K562 (cell line): Measurements from ENCODE around the gene SORCS2. TPM values are rescaled to one million over a fixed set of nuclear protein-coding genes. Genes with fewer than 3 reads are reported as not detected.

Experiments
- ATAC-seq: fragments of 200-7000 bp; cut with Tn5 transposase; 3 replicates; pipeline ENCODE4 v1.9.1; 2020; ENCODE audit warnings: moderate library complexity
- BruUV-seq: library from RNA; stranded (reverse); fragments of 400-500 nt; replicated peaks from 2 replicates; lab custom pipeline; 2021; lab: Mats Ljungman, UMichigan
- CTCF ChIA-PET: fragments of 300-600 bp; formaldehyde crosslinking; extraction: SDS; loops from one replicate; lab custom pipeline; 2021; ENCODE audit warnings: low intra/inter-chr PET ratio; lab: Yijun Ruan, JAX
- POLR2A ChIA-PET: fragments of 300-600, 350-650 bp; sonication (Branson Sonifier 250); formaldehyde crosslinking; extraction: SDS; loops from one replicate; lab custom pipeline; 2021; ENCODE audit warnings: antibody characterized with exemption, inconsistent platforms; lab: Yijun Ruan, JAX
- DNase-seq, 4 experiments: peaks; one replicate each; pipeline versions ENCODE4 v3.0.0 to v3.0.0-alpha.2; 2011 to 2018; ENCODE audit warnings: low spot score in 3 of 4, mixed read lengths in 3 of 4; ENCODE audit errors: extremely low read depth in 1 of 4
- FAIRE-seq: peaks from 2 replicates; lab custom pipeline; 2011; peaks lifted over from hg19 to GRCh38; lab: Jason Lieb, UNC
- H2AFZ ChIP-seq: 2 replicates; pipeline ENCODE4 v1.6.0; 2011; ENCODE audit warnings: low read depth, low read length, control low read depth, inconsistent platforms
- H3K27ac ChIP-seq: fragments of 200-600 bp; 3 replicates; pipeline ENCODE4 v1.8.0; 2011; ENCODE audit warnings: low read depth, mild to moderate bottlenecking, control low read depth, inconsistent platforms, low read length, moderate library complexity, mixed read lengths; ENCODE audit errors: extremely low read depth
- H3K27me3 ChIP-seq, 2 experiments: fragments of 300-600 bp in 1 of 2; 2 replicates in 1 of 2; 3 replicates in 1 of 2; pipeline versions ENCODE4 v1.6.0 to v1.8.0; 2011; ENCODE audit warnings: inconsistent platforms in 2 of 2, low read length in 2 of 2, mild to moderate bottlenecking in 1 of 2, mixed read lengths in 1 of 2, moderate library complexity in 1 of 2; ENCODE audit not compliant: control insufficient read depth in 2 of 2, insufficient read depth in 2 of 2
- H3K36me3 ChIP-seq: fragments of 300-600 bp; 3 replicates; pipeline ENCODE4 v1.8.0; 2011; ENCODE audit warnings: mild to moderate bottlenecking, low read length, inconsistent platforms; ENCODE audit not compliant: control insufficient read depth, insufficient read depth
- H3K4me1 ChIP-seq, 2 experiments: fragments of 200-600 bp in 1 of 2; replicated peaks in 1 of 2; 2 replicates in 1 of 2; 3 replicates in 1 of 2; pipeline versions ENCODE4 v1.5.1 to v1.8.0; 2011; ENCODE audit warnings: inconsistent platforms in 2 of 2, low read length in 2 of 2, mild to moderate bottlenecking in 1 of 2, mixed read lengths in 1 of 2, moderate library complexity in 1 of 2; ENCODE audit not compliant: control insufficient read depth in 2 of 2, insufficient read depth in 2 of 2
- H3K4me2 ChIP-seq: 2 replicates; pipeline ENCODE4 v1.6.1; 2011; ENCODE audit warnings: low read length, control low read depth, inconsistent platforms, mixed read lengths; ENCODE audit not compliant: insufficient read depth
- H3K4me3 ChIP-seq: fragments of 200-600 bp; sonication (generic), shearing (Covaris generic); 2 replicates; pipeline ENCODE4 v1.5.1; 2016; ENCODE audit warnings: control low read depth, inconsistent platforms
- H3K79me2 ChIP-seq: fragments of 200-600 bp; 3 replicates; pipeline ENCODE4 v1.8.0; 2011; ENCODE audit warnings: low read length, inconsistent platforms; ENCODE audit not compliant: control insufficient read depth, insufficient read depth
- H3K9ac ChIP-seq, 2 experiments: 2 replicates each; pipeline versions ENCODE4 v1.6.0 to v1.6.1; 2011; ENCODE audit warnings: low read depth in 2 of 2, low read length in 2 of 2, control low read depth in 1 of 2, inconsistent platforms in 1 of 2, mild to moderate bottlenecking in 1 of 2, mixed read lengths in 1 of 2; ENCODE audit not compliant: insufficient read depth in 1 of 2
- H3K9me1 ChIP-seq: one replicate; pipeline ENCODE4 v1.6.0; 2011; ENCODE audit warnings: inconsistent platforms, mild to moderate bottlenecking, low read length, moderate library complexity; ENCODE audit not compliant: control insufficient read depth, insufficient read depth
- H3K9me3 ChIP-seq: replicated peaks from 2 replicates; pipeline ENCODE4 v1.5.1; 2011; ENCODE audit warnings: low read depth, low read length, inconsistent platforms; ENCODE audit not compliant: control insufficient read depth, insufficient read depth
- H4K20me1 ChIP-seq: replicated peaks from 2 replicates; pipeline ENCODE4 v1.6.1; 2011; ENCODE audit warnings: low read length, inconsistent platforms, mixed read lengths; ENCODE audit not compliant: control insufficient read depth, insufficient read depth
- BRD4 ChIP-seq: fragments of 200-600 bp; sonication (generic); IDR thresholded peaks from 2 replicates; pipeline ENCODE4 v1.6.1; 2017; ENCODE audit warnings: inconsistent platforms
- BRD9 ChIP-seq: fragments of 450-650 bp; IDR thresholded peaks from 2 replicates; pipeline ENCODE4 v1.6.1; 2018; ENCODE audit warnings: low read depth; ENCODE audit not compliant: partially characterized antibody
- FOXM1 ChIP-seq, 2 experiments: fragments of 450-650 bp in 1 of 2; sonication (generic) in 1 of 2; formaldehyde crosslinking in 1 of 2; IDR thresholded peaks; 2 replicates each; pipeline versions ENCODE4 v1.6.1 to v1.9.0; 2017 to 2022; ENCODE audit warnings: low read depth in 2 of 2, mild to moderate bottlenecking in 2 of 2, missing genetic modification reagents in 1 of 2, moderate library complexity in 1 of 2
- KLF16 ChIP-seq: IDR thresholded peaks from 2 replicates; pipeline ENCODE4 v1.6.1; 2016; ENCODE audit warnings: antibody characterized with exemption
- SREBF1 ChIP-seq: fragments of 150-350 bp; IDR thresholded peaks from 2 replicates; pipeline ENCODE4 v1.6.1; 2014; ENCODE audit warnings: antibody characterized with exemption, low read depth, low read length, borderline replicate concordance
- STAG1 ChIP-seq: sonication (generic); formaldehyde crosslinking; IDR thresholded peaks from 2 replicates; pipeline ENCODE4 v1.5.0; 2020; ENCODE audit warnings: missing genetic modification reagents, borderline replicate concordance
- TARDBP ChIP-seq: fragments of 450-650 bp; IDR thresholded peaks from 2 replicates; pipeline ENCODE4 v1.6.1; 2016
- XRCC4 ChIP-seq: IDR thresholded peaks from one replicate; pipeline ENCODE4 v1.6.1; 2011; ENCODE audit not compliant: insufficient read depth, insufficient read length; ENCODE audit errors: extremely low read depth
- ZNF239 ChIP-seq: fragments of 250-450 bp; sonication (Bioruptor Pico); IDR thresholded peaks from 2 replicates; pipeline ENCODE4 v1.4.0; 2020; ENCODE audit warnings: mild to moderate bottlenecking
- WGBS: fragments of 100-300 bp; shearing (Covaris generic); methylation state at CpG from one replicate; pipeline ENCODE4 v1.1.6; 2016; ENCODE audit warnings: low coverage, mixed read lengths; ENCODE audit not compliant: insufficient coverage; ENCODE audit errors: missing lambda C conversion rate; 5-methylcytosine and 5-hydroxymethylcytosine counted together
- in situ Hi-C: fragments of 300-500 bp; cut with MboI; formaldehyde crosslinking; loops from 4 replicates; pipeline ENCODE4 v1.15.0; 2018; ENCODE audit warnings: inconsistent platforms, mixed read lengths
- intact Hi-C: fragments of 100-400 bp; cut with micrococcal nuclease; formaldehyde crosslinking; loops from 2 replicates; pipeline ENCODE4 v1.14.2; 2022
- polyA plus RNA-seq, 8 experiments: library from polyadenylated mRNA; depleted of rRNA in 4 of 8; stranded (reverse) in 5 of 8; unstranded in 3 of 8; fragments of >200 nt; fragmentation: Nextera tagmentation in 2 of 8; fragmentation: Illumina TruSeq in 1 of 8; extraction: Ambion mirVana in 2 of 8; extraction: Trizol in 1 of 8; gene quantifications; 2 replicates each; pipeline versions ENCODE4 v1.2.1 to v1.2.3, GENCODE V29; 2011 to 2014; ENCODE audit warnings: inconsistent platforms in 1 of 8, missing spikeins in 1 of 8
- total RNA-seq, 7 experiments: library from RNA; depleted of rRNA in 6 of 7; stranded (reverse); fragments of >200 nt in 6 of 7; fragmentation: Illumina TruSeq in 2 of 7; extraction: Trizol in 2 of 7; gene quantifications; 2 replicates each; pipeline versions ENCODE4 v1.2.1 to v1.2.3, GENCODE V29; 2011 to 2021; ENCODE audit warnings: low replicate concordance in 1 of 7
- TF ChIP-seq, protein P1 (sequence below): fragments of 250-450 bp; sonication (Bioruptor Pico); IDR thresholded peaks from 2 replicates; pipeline ENCODE4 v1.4.0; 2020
- TF ChIP-seq, protein P2 (sequence below): conservative IDR thresholded peaks from 2 replicates; pipeline ENCODE4 v1.6.1; 2011; ENCODE audit warnings: low read depth, mild to moderate bottlenecking, low read length; ENCODE audit not compliant: control insufficient read depth

SORCS2 gene
- total and polyA plus RNA-seq, 9 of the 15 experiments (the other 6 are each of a cell fraction or from before 2014, with no cell fraction given) = not detected

DNA sequence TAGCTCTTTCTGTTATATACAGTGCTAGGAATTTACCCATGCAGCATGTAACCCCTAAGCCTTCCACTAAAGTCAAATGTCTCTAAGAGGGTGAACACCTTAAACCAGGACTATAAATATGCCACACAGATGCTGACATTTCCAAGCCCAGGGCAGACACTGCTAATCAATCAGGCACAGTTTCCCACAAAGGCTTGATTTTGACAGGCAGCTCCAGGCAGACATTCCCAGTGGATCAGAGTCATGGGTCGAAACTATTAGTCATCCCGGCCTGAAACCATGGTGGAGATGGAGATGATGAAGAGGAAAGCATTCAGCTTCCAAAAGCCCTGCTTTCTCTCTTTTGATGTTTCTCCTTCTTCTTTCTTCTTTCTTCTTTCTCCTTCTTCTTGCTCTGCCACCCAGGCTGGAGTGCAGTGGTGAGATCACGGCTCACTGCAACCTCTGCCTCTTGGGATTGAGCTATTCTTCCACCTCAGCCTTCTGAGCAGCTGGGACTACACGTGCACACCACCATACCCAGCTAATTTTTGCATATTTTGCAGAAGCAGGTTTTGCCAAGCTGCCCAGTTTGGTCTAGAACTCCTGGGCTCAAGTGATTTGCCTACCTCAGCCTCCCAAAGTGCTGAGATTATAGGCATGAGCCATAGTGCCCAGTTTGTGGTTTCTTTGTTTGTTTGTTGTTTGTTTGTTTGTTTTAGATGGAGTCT lies 21.0 kb upstream of the SORCS2 start:
- no peaks in the 10 kb centered on the region for H3K36me3 ChIP-seq
- H3K27me3 ChIP-seq = peaks cover 40 to 64% of the 10 kb centered on the region in 2 experiments; a peak in 4 of 5 replicates
- no TSS peak for BruUV-seq
- no peak overlapping the region for H3K27ac ChIP-seq
- no peaks in the 10 kb centered on the region for H3K9me1 ChIP-seq
- intact Hi-C loops = no loop called here
- no peaks in the 10 kb centered on the region for H3K4me1 ChIP-seq
- CTCF ChIA-PET = no interaction called here
- H3K4me2 ChIP-seq = no peak overlapping the region
- H3K9ac ChIP-seq = no peak overlapping the region
- no peaks in the 10 kb centered on the region for H3K9me3 ChIP-seq
- H4K20me1 ChIP-seq = peaks cover 13% of the 10 kb centered on the region; the same call in 1 of the 2 replicates
- no peak overlapping the region for H2AFZ ChIP-seq
- no peak for TF ChIP-seq STAG1 (CRISPR knock-in tag)
- TF ChIP-seq KLF16 = no peak
- TF ChIP-seq BRD4 = no peak
- TF ChIP-seq BRD9 = no peak
- no peak for TF ChIP-seq SREBF1
- TF ChIP-seq XRCC4 = no peak
- TF ChIP-seq, protein P1, sequence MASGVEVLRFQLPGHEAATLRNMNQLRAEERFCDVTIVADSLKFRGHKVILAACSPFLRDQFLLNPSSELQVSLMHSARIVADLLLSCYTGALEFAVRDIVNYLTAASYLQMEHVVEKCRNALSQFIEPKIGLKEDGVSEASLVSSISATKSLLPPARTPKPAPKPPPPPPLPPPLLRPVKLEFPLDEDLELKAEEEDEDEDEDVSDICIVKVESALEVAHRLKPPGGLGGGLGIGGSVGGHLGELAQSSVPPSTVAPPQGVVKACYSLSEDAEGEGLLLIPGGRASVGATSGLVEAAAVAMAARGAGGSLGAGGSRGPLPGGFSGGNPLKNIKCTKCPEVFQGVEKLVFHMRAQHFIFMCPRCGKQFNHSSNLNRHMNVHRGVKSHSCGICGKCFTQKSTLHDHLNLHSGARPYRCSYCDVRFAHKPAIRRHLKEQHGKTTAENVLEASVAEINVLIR = no peak
- TF ChIP-seq ZNF239 (CRISPR knock-in tag) = no peak
- no peak for TF ChIP-seq FOXM1 (IDR thresholded peaks at IDR 0.05; ENCODE audit: low read depth)
- TF ChIP-seq FOXM1 (CRISPR knock-in tag; IDR thresholded peaks at IDR 0.05; ENCODE audit: low read depth) = no peak
- TF ChIP-seq, protein P2, sequence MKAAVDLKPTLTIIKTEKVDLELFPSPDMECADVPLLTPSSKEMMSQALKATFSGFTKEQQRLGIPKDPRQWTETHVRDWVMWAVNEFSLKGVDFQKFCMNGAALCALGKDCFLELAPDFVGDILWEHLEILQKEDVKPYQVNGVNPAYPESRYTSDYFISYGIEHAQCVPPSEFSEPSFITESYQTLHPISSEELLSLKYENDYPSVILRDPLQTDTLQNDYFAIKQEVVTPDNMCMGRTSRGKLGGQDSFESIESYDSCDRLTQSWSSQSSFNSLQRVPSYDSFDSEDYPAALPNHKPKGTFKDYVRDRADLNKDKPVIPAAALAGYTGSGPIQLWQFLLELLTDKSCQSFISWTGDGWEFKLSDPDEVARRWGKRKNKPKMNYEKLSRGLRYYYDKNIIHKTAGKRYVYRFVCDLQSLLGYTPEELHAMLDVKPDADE = no peak
- TF ChIP-seq TARDBP = no peak
- TF ChIP-seq, all 486 proteins: peak for 0
- Histone ChIP-seq H3K79me2 (no peaks in the 10 kb centered on the region), H3K4me3 (no peak overlapping the region)
- in situ Hi-C loops = no loop called here
- ATAC-seq = no peak
- no peak for DNase-seq
- FAIRE-seq = no peak
- WGBS = 0% methylated on average over 4 of the region's 4 CpGs
- POLR2A ChIA-PET = interaction anchor here (1.0 kb wide), 1 partner anchor 8 kb away, joined by 3 read pairs; no protein-coding TSS in a partner anchor
